ENCODE measurements around the gene BRD3OS.

DNA sequence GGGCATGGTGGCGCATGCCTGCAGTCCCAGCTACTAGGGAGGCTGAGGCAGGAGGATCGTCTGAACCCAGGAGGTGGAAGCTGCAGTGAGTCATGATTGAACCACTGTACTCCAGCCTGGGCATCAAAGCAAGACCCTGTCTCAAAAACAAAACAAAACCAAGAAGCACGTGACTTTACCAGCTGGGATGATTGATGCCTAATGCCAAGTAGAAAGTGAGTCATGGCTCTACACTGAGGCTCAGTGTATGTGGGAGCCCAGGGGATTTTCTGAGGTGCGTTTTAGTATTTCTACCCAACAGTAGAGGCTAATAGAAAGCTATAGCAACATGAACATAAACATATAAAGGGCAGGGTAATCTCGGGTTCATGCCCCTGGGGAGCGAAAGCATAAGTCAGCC lies 13.9 kb upstream of the BRD3OS start:
- no peak for TF ChIP-seq SUZ12 (IDR thresholded peaks at IDR 0.05; ENCODE audit: extremely low read depth, insufficient read depth, insufficient read length)
- no peak for TF ChIP-seq ZNF274 (IDR thresholded peaks at IDR 0.05; ENCODE audit: low read depth, low read length)
- TF ChIP-seq YY1 (IDR thresholded peaks at IDR 0.05; ENCODE audit: insufficient read depth, insufficient read length) = no peak

All from NT2/D1 (cell line).